CD14-positive monocyte (primary cell): ENCODE data around the gene NFATC1. TPM values are rescaled to one million over a fixed set of nuclear protein-coding genes. Genes with fewer than 3 reads are reported as not detected.

Source experiments
- DNase-seq, 3 donors: peaks; one replicate each; pipeline ENCODE4 v3.0.0-alpha.2; 2011 to 2022
- H2AFZ ChIP-seq: 2 replicates; pipeline ENCODE4 v1.6.0; 2012; ENCODE audit warnings: mild to moderate bottlenecking, low read depth, low read length, inconsistent platforms; ENCODE audit not compliant: insufficient read depth, poor library complexity, severe bottlenecking
- H3K27ac ChIP-seq, 2 donors: 1 replicate in 1 of 2; 2 replicates in 1 of 2; pipeline ENCODE4 v1.5.1; 2012 to 2013; ENCODE audit warnings: low read length in 2 of 2, control low read depth in 1 of 2, inconsistent platforms in 1 of 2, low read depth in 1 of 2, mild to moderate bottlenecking in 1 of 2
- H3K27me3 ChIP-seq, 2 donors: one replicate each; pipeline versions ENCODE4 v1.6.0 to v1.6.1; 2011 to 2013; ENCODE audit warnings: low read length in 2 of 2; ENCODE audit not compliant: control insufficient read depth in 2 of 2, insufficient read depth in 2 of 2
- H3K36me3 ChIP-seq, 2 donors: replicated peaks in 1 of 2; 1 replicate in 1 of 2; 2 replicates in 1 of 2; pipeline versions ENCODE4 v1.5.1 to v1.6.1; 2012 to 2013; ENCODE audit warnings: low read length in 2 of 2, control low read depth in 1 of 2, inconsistent platforms in 1 of 2, mild to moderate bottlenecking in 1 of 2; ENCODE audit not compliant: insufficient read depth in 2 of 2, control insufficient read depth in 1 of 2
- H3K4me1 ChIP-seq, 2 donors: 1 replicate in 1 of 2; 2 replicates in 1 of 2; pipeline versions ENCODE4 v1.5.1 to v1.6.1; 2012 to 2013; ENCODE audit warnings: low read length in 2 of 2, control low read depth in 1 of 2, inconsistent platforms in 1 of 2, mild to moderate bottlenecking in 1 of 2, moderate library complexity in 1 of 2; ENCODE audit not compliant: insufficient read depth in 2 of 2, control insufficient read depth in 1 of 2
- H3K4me2 ChIP-seq: replicated peaks from 2 replicates; pipeline ENCODE3; 2012; ENCODE audit warnings: low read length, moderate library complexity, mild to moderate bottlenecking; ENCODE audit not compliant: poor library complexity, severe bottlenecking; ENCODE audit errors: extremely low read depth
- H3K4me3 ChIP-seq, 3 experiments: fragments of 200-600 bp in 1 of 3; sonication (generic) in 1 of 3; replicated peaks in 1 of 3; 1 replicate in 2 of 3; 2 replicates in 1 of 3; pipeline ENCODE4 v1.5.1; 2011 to 2013; ENCODE audit warnings: low read length in 3 of 3, mild to moderate bottlenecking in 3 of 3, control low read depth in 2 of 3, low read depth in 2 of 3, inconsistent platforms in 1 of 3, moderate library complexity in 1 of 3
- H3K79me2 ChIP-seq: 2 replicates; pipeline ENCODE4 v1.6.0; 2012; ENCODE audit warnings: mild to moderate bottlenecking, control low read depth, inconsistent platforms, low read length, moderate library complexity; ENCODE audit not compliant: insufficient read depth
- H3K9ac ChIP-seq: 2 replicates; pipeline ENCODE4 v1.6.0; 2017; ENCODE audit warnings: low read length, mild to moderate bottlenecking; ENCODE audit not compliant: insufficient read depth, poor library complexity, severe bottlenecking
- H3K9me3 ChIP-seq, 2 donors: replicated peaks in 1 of 2; 1 replicate in 1 of 2; 2 replicates in 1 of 2; pipeline versions ENCODE4 v1.5.1 to v1.6.1; 2012 to 2013; ENCODE audit warnings: low read length in 2 of 2, control low read depth in 1 of 2; ENCODE audit not compliant: control insufficient read depth in 1 of 2, insufficient read depth in 1 of 2
- H4K20me1 ChIP-seq: 2 replicates; pipeline ENCODE4 v1.6.0; 2012; ENCODE audit warnings: mild to moderate bottlenecking, low read length, control low read depth, moderate library complexity; ENCODE audit not compliant: insufficient read depth
- H3K27ac Mint-ChIP-seq, 7 donors: one replicate each; pipeline ENCODE4 v1.8.0; 2020; ENCODE audit warnings: mild to moderate bottlenecking in 7 of 7, mixed read lengths in 7 of 7, moderate library complexity in 6 of 7, inconsistent platforms in 2 of 7
- H3K27me3 Mint-ChIP-seq, 3 donors: one replicate each; pipeline ENCODE4 v1.8.0; 2021 to 2022; ENCODE audit warnings: low read depth in 3 of 3, mild to moderate bottlenecking in 3 of 3, mixed read lengths in 3 of 3, moderate library complexity in 3 of 3, inconsistent platforms in 1 of 3
- H3K36me3 Mint-ChIP-seq, 2 donors: one replicate each; pipeline ENCODE4 v1.8.0; 2020; ENCODE audit warnings: mixed read lengths in 2 of 2, inconsistent platforms in 1 of 2, mild to moderate bottlenecking in 1 of 2
- H3K4me1 Mint-ChIP-seq: one replicate; pipeline ENCODE4 v1.8.0; 2020; ENCODE audit warnings: mild to moderate bottlenecking, mixed read lengths
- H3K4me3 Mint-ChIP-seq, 2 donors: one replicate each; pipeline ENCODE4 v1.8.0; 2020; ENCODE audit warnings: mild to moderate bottlenecking in 2 of 2, mixed read lengths in 2 of 2, moderate library complexity in 1 of 2
- H3K9me3 Mint-ChIP-seq, 7 donors: one replicate each; pipeline ENCODE4 v1.8.0; 2020 to 2022; ENCODE audit warnings: mixed read lengths in 7 of 7, mild to moderate bottlenecking in 6 of 7, moderate library complexity in 6 of 7, inconsistent platforms in 2 of 7
- CTCF ChIP-seq: fragments of 200-600 bp; IDR thresholded peaks from one replicate; pipeline ENCODE4 v1.8.0; 2022; ENCODE audit warnings: antibody characterized with exemption, mild to moderate bottlenecking
- WGBS: methylation state at CpG from one replicate; pipeline ENCODE4 v1.1.5; 2013; ENCODE audit warnings: missing lambda C conversion rate; ENCODE audit not compliant: insufficient coverage; 5-methylcytosine and 5-hydroxymethylcytosine counted together
- intact Hi-C, 2 donors: fragments of 100-400 bp; cut with micrococcal nuclease; formaldehyde crosslinking; loops; one replicate each; pipeline versions ENCODE4 v1.15.0 to v1.15.1; 2023
- polyA plus RNA-seq, 3 donors: library from polyadenylated mRNA; depleted of rRNA in 1 of 3; unstranded in 2 of 3; stranded (reverse) in 1 of 3; fragments of 300-500 nt in 2 of 3; fragments of >200 nt in 1 of 3; fragmentation: Illumina TruSeq in 2 of 3; gene quantifications; 1 replicate in 2 of 3; 2 replicates in 1 of 3; pipeline ENCODE4 v1.2.3, GENCODE V29; 2012 to 2021

Gene NFATC1
- polyA plus RNA-seq, 3 donors = 7.8 to 10.7 (median 8.3) TPM

GRCh38 chr18:79573921-79574491 is 178.3 kb downstream of the NFATC1 start:
- no peak for DNase-seq
- Histone ChIP-seq H3K4me2 (no peak overlapping the region), H3K4me1 (no peaks in the 10 kb centered on the region), H3K4me3 (no peak overlapping the region), H3K27me3 (no peaks in the 10 kb centered on the region), H3K9ac (no peak overlapping the region), H3K36me3 (no peaks in the 10 kb centered on the region), H4K20me1 (no peaks in the 10 kb centered on the region), H3K27ac (no peak overlapping the region), H3K9me3 (peaks cover 17 to 31% of the 10 kb centered on the region in 2 donors), H2AFZ (no peak overlapping the region), H3K79me2 (no peaks in the 10 kb centered on the region)
- no peak for TF ChIP-seq CTCF
- peaks cover 6% of the 10 kb centered on the region for H3K4me1 Mint-ChIP-seq
- H3K27ac Mint-ChIP-seq = no peak overlapping the region
- H3K27me3 Mint-ChIP-seq = peaks cover 3 to 9% (median 9%) of the 10 kb centered on the region in 3 donors
- no peak overlapping the region for H3K4me3 Mint-ChIP-seq
- no peaks in the 10 kb centered on the region for H3K36me3 Mint-ChIP-seq
- intact Hi-C loops = no loop called here
- 97% methylated on average over 23 of the region's 24 CpGs for WGBS
- H3K9me3 Mint-ChIP-seq = peaks cover 19 to 31% (median 22%) of the 10 kb centered on the region in 7 donors

GRCh38 chr18:79574938-79575525 is 179.3 kb downstream of the NFATC1 start:
- peaks cover 6% of the 10 kb centered on the region for H3K4me1 Mint-ChIP-seq
- intact Hi-C loops = no loop called here
- Histone ChIP-seq H3K36me3 (no peaks in the 10 kb centered on the region), H3K4me1 (no peaks in the 10 kb centered on the region), H2AFZ (no peak overlapping the region), H4K20me1 (no peaks in the 10 kb centered on the region), H3K79me2 (no peaks in the 10 kb centered on the region), H3K9me3 (peaks cover 17 to 31% of the 10 kb centered on the region in 2 donors), H3K9ac (no peak overlapping the region), H3K27me3 (no peaks in the 10 kb centered on the region), H3K27ac (no peak overlapping the region), H3K4me2 (no peak overlapping the region), H3K4me3 (no peak overlapping the region)
- no peak overlapping the region for H3K27ac Mint-ChIP-seq
- DNase-seq = no peak
- WGBS = 18% methylated on average over 16 of the region's 17 CpGs
- H3K4me3 Mint-ChIP-seq = no peak overlapping the region
- peaks cover 19 to 31% (median 22%) of the 10 kb centered on the region in 7 donors for H3K9me3 Mint-ChIP-seq
- H3K27me3 Mint-ChIP-seq = peaks cover 3 to 9% (median 7%) of the 10 kb centered on the region in 3 donors
- no peak for TF ChIP-seq CTCF
- no peaks in the 10 kb centered on the region for H3K36me3 Mint-ChIP-seq
